Measurements from ENCODE around the gene FANCI. TPM values are rescaled to one million over a fixed set of nuclear protein-coding genes. Genes with fewer than 3 reads are reported as not detected.

The FANCI gene
- total and polyA plus RNA-seq, 2 of the 4 experiments (the other 2 are of a cell fraction) = 13.2 to 34.2 TPM

DNA sequence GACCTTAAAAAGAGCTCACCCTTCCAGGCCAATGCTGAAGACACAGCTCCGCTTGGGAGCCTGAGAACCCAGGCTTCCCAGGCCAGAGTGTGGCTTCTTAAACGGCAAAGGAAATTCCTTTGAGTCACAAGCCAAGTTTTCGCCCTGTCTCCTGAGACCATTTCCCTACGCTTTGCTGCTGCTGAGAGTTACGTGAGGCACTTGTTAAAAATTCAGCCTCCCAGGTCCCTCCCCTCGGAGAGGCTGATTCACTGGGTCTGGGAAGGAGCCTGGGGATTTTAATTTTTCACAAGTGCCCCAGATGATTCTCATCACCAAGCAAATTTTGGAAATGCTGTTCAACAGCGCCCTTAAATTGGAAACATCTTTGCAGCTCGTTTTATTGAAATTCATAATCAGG is 47.9 kb upstream of the FANCI start:
- dilution Hi-C loops (cut with HindIII; ENCODE audit: low sequenced_read_pairs, unreplicated experiment) (no loop called here), in situ Hi-C loops (cut with MboI; ENCODE audit: low sequenced_read_pairs) (no loop called here), intact Hi-C loops (cut with micrococcal nuclease) (no loop called here)
- H2BK20ac ChIP-seq (ENCODE audit: low read depth, low read length) = no peak overlapping the region
- no peak overlapping the region for H2AK5ac ChIP-seq (ENCODE audit: low read depth, low read length)
- no TSS peak for BruUV-seq (replicated peaks)
- H3K4me1 ChIP-seq (ENCODE audit: control insufficient read depth, insufficient read depth, low read length) = peaks cover 9% of the 10 kb centered on the region
- CTCF ChIA-PET = interaction anchor here (2.8 kb wide), 1 partner anchor 11 kb away, joined by 13 read pairs; no protein-coding TSS in a partner anchor
- H3K27me3 ChIP-seq (ENCODE audit: control insufficient read depth, insufficient read depth, low read length) = no peaks in the 10 kb centered on the region
- no CpG with 5 or more reads among the region's 8 CpGs for WGBS, 2 experiments (ENCODE audit: extremely low coverage in 2 of 2, insufficient read length in 1 of 2)
- no peak overlapping the region for H3K9ac ChIP-seq (ENCODE audit: low read depth, low read length)
- peaks cover 34% of the 10 kb centered on the region for H3K36me3 ChIP-seq (ENCODE audit: control insufficient read depth, insufficient read depth, low read length)
- no peak overlapping the region for H2BK15ac ChIP-seq (ENCODE audit: low read depth, low read length)
- H4K8ac ChIP-seq (ENCODE audit: low read depth in 2 of 2, low read length in 2 of 2) = no peak overlapping the region
- no peak overlapping the region for H3K27ac ChIP-seq (ENCODE audit: insufficient read depth, low read length)
- no peaks in the 10 kb centered on the region for H3K9me3 ChIP-seq (ENCODE audit: control insufficient read depth, insufficient read depth, low read length)
- H3K18ac ChIP-seq (ENCODE audit: low read depth, low read length) = no peak overlapping the region
- no peaks in the 10 kb centered on the region for H4K20me1 ChIP-seq (ENCODE audit: insufficient read depth, low read length)
- no peak overlapping the region for H3K4me2 ChIP-seq (ENCODE audit: low read depth, low read length)
- DNase-seq = peak; percentile 49
- H3K23ac ChIP-seq (ENCODE audit: low read depth, low read length) = no peak overlapping the region
- H3K4ac ChIP-seq (ENCODE audit: low read depth, low read length) = no peak overlapping the region
- H3K4me3 ChIP-seq (ENCODE audit: insufficient read depth, low read depth, low read length) = no peak overlapping the region
- ATAC-seq (ENCODE audit: low read depth) = no peak
- TF ChIP-seq RAD21 (IDR thresholded peaks at IDR 0.05; ENCODE audit: low read length) (no peak), POLR2A (IDR thresholded peaks at IDR 0.05; ENCODE audit: low read depth, low read length) (no peak), MXI1 (IDR thresholded peaks at IDR 0.05; ENCODE audit: borderline replicate concordance, low read depth, low read length) (no peak), CTCF (conservative IDR thresholded peaks at IDR 0.05; ENCODE audit: low read depth, low read length) (no peak), SMC3 (IDR thresholded peaks at IDR 0.05; ENCODE audit: low read depth, low read length) (no peak), MAZ (IDR thresholded peaks at IDR 0.05; ENCODE audit: borderline replicate concordance, low read depth, low read length) (no peak), NFE2L2 (IDR thresholded peaks at IDR 0.05; ENCODE audit: low read depth, low read length) (no peak)
- TF ChIP-seq, protein P1, sequence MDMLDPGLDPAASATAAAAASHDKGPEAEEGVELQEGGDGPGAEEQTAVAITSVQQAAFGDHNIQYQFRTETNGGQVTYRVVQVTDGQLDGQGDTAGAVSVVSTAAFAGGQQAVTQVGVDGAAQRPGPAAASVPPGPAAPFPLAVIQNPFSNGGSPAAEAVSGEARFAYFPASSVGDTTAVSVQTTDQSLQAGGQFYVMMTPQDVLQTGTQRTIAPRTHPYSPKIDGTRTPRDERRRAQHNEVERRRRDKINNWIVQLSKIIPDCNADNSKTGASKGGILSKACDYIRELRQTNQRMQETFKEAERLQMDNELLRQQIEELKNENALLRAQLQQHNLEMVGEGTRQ (IDR thresholded peaks at IDR 0.05; ENCODE audit: low read depth, low read length) = no peak
- H3K14ac ChIP-seq (replicated peaks; ENCODE audit: low read depth, low read length) = no peak overlapping the region
- no peaks in the 10 kb centered on the region for H3K79me1 ChIP-seq (ENCODE audit: low read depth in 1 of 2, low read length in 2 of 2)
- no peak overlapping the region for H2AFZ ChIP-seq (replicated peaks; ENCODE audit: low read length, poor library complexity)
- no peak overlapping the region for H4K5ac ChIP-seq (ENCODE audit: low read depth, low read length)
- H3K9me1 ChIP-seq (ENCODE audit: insufficient read depth, low read length) = 0 out of 2 replicates have a peak, but pooled peaks cover 5% of the 10 kb centered on the region
- no peak overlapping the region for H2BK5ac ChIP-seq (ENCODE audit: low read depth, low read length, poor library complexity, severe bottlenecking)
- no peak overlapping the region for H4K91ac ChIP-seq (ENCODE audit: insufficient read depth, low read depth, low read length)
- H2BK120ac ChIP-seq (ENCODE audit: low read depth, low read length) = no peak overlapping the region
- no peak overlapping the region for H2AK9ac ChIP-seq (replicated peaks; ENCODE audit: low read depth, low read length, poor library complexity)
- POLR2A ChIA-PET (ENCODE audit: unreplicated experiment) = no interaction called here
- no peak overlapping the region for H3K56ac ChIP-seq (ENCODE audit: extremely low read depth, insufficient read depth, low read length)
